Measurements from ENCODE around the gene FPR2. TPM values are rescaled to one million over a fixed set of nuclear protein-coding genes. Genes with fewer than 3 reads are reported as not detected.

FPR2 gene
- total and polyA plus RNA-seq, 10 of the 15 experiments (the other 5 are each of a cell fraction or from before 2014, with no cell fraction given): not detected

DNA sequence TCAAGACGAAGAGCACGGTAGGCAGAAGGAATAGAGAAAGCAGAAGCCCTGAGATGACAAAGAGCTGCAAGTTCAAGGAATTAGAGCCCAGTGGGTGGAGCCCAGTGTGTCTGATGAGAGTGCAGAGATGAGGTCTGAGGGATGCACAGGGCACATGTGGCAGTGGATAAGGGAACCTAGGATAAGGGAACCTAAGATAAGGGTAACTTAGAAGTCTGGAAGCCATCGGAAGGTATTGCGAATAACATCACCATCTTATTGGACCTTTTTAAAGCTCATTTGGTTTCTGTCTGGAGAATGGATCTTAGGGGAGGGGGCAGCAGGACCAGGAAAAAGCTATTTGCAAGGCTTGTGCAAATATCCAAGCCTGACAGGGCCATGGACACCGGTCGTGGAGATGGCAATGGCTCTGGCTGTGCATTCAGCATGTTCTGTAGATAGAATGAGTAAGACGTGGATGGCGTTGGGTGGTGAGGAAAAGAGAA, 35.3 kb downstream of the FPR2 start:
- ChIA-PET SMC1A (ENCODE audit: uncharacterized antibody, unreplicated experiment) (no interaction called here), RAD21 (ENCODE audit: unreplicated experiment) (no interaction called here)
- in situ Hi-C loops (cut with MboI): no loop called here
- TF ChIP-seq PBX3 (IDR thresholded peaks at IDR 0.05; ENCODE audit: insufficient replicate concordance, low read depth, low read length) (no peak), MYB (IDR thresholded peaks at IDR 0.05; ENCODE audit: borderline replicate concordance, low read depth, low read length) (no peak), SIN3A (IDR thresholded peaks at IDR 0.05; ENCODE audit: low read depth, low read length) (no peak), RBBP5 (conservative IDR thresholded peaks at IDR 0.05) (no peak), NR2F1 (conservative IDR thresholded peaks at IDR 0.05) (no peak), HCFC1 (IDR thresholded peaks at IDR 0.05; ENCODE audit: low read length) (no peak), GABPA (IDR thresholded peaks at IDR 0.05; ENCODE audit: low read depth) (no peak), CREM (IDR thresholded peaks at IDR 0.05; ENCODE audit: low read depth) (no peak), CBX3 (IDR thresholded peaks at IDR 0.05; ENCODE audit: borderline replicate concordance, low read depth) (no peak), SRF (IDR thresholded peaks at IDR 0.05; ENCODE audit: low read depth in 2 of 2, low read length in 2 of 2) (no peak), ZBTB4 (CRISPR knock-in tag; IDR thresholded peaks at IDR 0.05) (no peak), EED (IDR thresholded peaks at IDR 0.05; ENCODE audit: low read depth) (no peak), SPI1 (IDR thresholded peaks at IDR 0.05; ENCODE audit: borderline replicate concordance, insufficient read depth, low read depth, low read length) (no peak), BRCA1 (IDR thresholded peaks at IDR 0.05; ENCODE audit: low read depth, low read length) (no peak), HDGF (IDR thresholded peaks at IDR 0.05) (no peak), SIX5 (IDR thresholded peaks at IDR 0.05; ENCODE audit: low read depth, low read length, severe bottlenecking) (no peak)
- TF ChIP-seq, protein P1, sequence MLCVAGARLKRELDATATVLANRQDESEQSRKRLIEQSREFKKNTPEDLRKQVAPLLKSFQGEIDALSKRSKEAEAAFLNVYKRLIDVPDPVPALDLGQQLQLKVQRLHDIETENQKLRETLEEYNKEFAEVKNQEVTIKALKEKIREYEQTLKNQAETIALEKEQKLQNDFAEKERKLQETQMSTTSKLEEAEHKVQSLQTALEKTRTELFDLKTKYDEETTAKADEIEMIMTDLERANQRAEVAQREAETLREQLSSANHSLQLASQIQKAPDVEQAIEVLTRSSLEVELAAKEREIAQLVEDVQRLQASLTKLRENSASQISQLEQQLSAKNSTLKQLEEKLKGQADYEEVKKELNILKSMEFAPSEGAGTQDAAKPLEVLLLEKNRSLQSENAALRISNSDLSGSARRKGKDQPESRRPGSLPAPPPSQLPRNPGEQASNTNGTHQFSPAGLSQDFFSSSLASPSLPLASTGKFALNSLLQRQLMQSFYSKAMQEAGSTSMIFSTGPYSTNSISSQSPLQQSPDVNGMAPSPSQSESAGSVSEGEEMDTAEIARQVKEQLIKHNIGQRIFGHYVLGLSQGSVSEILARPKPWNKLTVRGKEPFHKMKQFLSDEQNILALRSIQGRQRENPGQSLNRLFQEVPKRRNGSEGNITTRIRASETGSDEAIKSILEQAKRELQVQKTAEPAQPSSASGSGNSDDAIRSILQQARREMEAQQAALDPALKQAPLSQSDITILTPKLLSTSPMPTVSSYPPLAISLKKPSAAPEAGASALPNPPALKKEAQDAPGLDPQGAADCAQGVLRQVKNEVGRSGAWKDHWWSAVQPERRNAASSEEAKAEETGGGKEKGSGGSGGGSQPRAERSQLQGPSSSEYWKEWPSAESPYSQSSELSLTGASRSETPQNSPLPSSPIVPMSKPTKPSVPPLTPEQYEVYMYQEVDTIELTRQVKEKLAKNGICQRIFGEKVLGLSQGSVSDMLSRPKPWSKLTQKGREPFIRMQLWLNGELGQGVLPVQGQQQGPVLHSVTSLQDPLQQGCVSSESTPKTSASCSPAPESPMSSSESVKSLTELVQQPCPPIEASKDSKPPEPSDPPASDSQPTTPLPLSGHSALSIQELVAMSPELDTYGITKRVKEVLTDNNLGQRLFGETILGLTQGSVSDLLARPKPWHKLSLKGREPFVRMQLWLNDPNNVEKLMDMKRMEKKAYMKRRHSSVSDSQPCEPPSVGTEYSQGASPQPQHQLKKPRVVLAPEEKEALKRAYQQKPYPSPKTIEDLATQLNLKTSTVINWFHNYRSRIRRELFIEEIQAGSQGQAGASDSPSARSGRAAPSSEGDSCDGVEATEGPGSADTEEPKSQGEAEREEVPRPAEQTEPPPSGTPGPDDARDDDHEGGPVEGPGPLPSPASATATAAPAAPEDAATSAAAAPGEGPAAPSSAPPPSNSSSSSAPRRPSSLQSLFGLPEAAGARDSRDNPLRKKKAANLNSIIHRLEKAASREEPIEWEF (IDR thresholded peaks at IDR 0.05; ENCODE audit: insufficient replicate concordance, low read depth, low read length): no peak

More for the DNA sequence above, 35.3 kb downstream of the FPR2 start:
- POLR2A ChIA-PET: no interaction called here
- Histone ChIP-seq H4K20me1 (ENCODE audit: control insufficient read depth, insufficient read depth) (no peaks in the 10 kb centered on the region), H3K4me2 (ENCODE audit: control insufficient read depth, insufficient read depth) (no peak overlapping the region), H3K4me3 (no peak overlapping the region), H3K9ac (ENCODE audit: control insufficient read depth, insufficient read depth, low read length) (no peak overlapping the region), H3K27me3 (replicated peaks in 1 of 2; ENCODE audit: control insufficient read depth in 2 of 2, insufficient read depth in 2 of 2, low read length in 1 of 2) (no peaks in the 10 kb centered on the region), H3K9me3 (replicated peaks; ENCODE audit: control insufficient read depth, insufficient read depth, low read length) (no peaks in the 10 kb centered on the region; the same call in 2 of the 3 replicates), H3K36me3 (ENCODE audit: control insufficient read depth in 2 of 2, insufficient read depth in 2 of 2, low read length in 1 of 2) (no peaks in the 10 kb centered on the region), H3K27ac (ENCODE audit: control insufficient read depth, insufficient read depth) (no peak overlapping the region), H3K79me2 (ENCODE audit: control insufficient read depth, insufficient read depth, low read length) (no peaks in the 10 kb centered on the region), H2AFZ (ENCODE audit: control insufficient read depth, low read depth, low read length) (no peak overlapping the region), H3K4me1 (ENCODE audit: control insufficient read depth, insufficient read depth, low read length) (no peaks in the 10 kb centered on the region)
- no TSS peak for BruUV-seq (replicated peaks)
- FAIRE-seq: no peak
- CTCF ChIA-PET: interaction anchor here (1.3 kb wide), 1 partner anchor 19 kb away, joined by 6 read pairs; no protein-coding TSS in a partner anchor
- intact Hi-C loops (cut with micrococcal nuclease; ENCODE audit: unreplicated experiment): no loop called here
- no peak for DNase-seq (ENCODE audit: low read depth, low spot score)
- ATAC-seq: no peak
- 19% methylated on average over 8 of the region's 8 CpGs for WGBS (ENCODE audit: insufficient coverage, insufficient replicate concordance, low lambda C conversion rate, missing lambda C conversion rate)

Measured in GM12878 (cell line).